Hepatocyte (in vitro differentiated cells): ENCODE measurements around the gene B3GAT1.

Experiments used
- CTCF ChIP-seq: fragments of 200-600 bp; sonication (generic); IDR thresholded peaks from 2 replicates; pipeline ENCODE4 v1.5.1; 2016; ENCODE audit warnings: antibody characterized with exemption, mild to moderate bottlenecking; ENCODE audit not compliant: poor library complexity
- EZH2 ChIP-seq: fragments of 200-600 bp; sonication (generic); IDR thresholded peaks from 2 replicates; pipeline ENCODE4 v1.6.1; 2016; ENCODE audit warnings: antibody characterized with exemption, mild to moderate bottlenecking, borderline replicate concordance
- EZH2phosphoT487 ChIP-seq: fragments of 200-600 bp; sonication (generic); IDR thresholded peaks from one replicate; pipeline ENCODE4 v1.6.1; 2018; ENCODE audit warnings: antibody characterized with exemption, mild to moderate bottlenecking, low read depth, moderate library complexity; ENCODE audit not compliant: unreplicated experiment, severe bottlenecking

GRCh38 chr11:134382257-134382656, 29.8 kb downstream of the B3GAT1 start:
- TF ChIP-seq CTCF (no peak), EZH2 (no peak), EZH2phosphoT487 (no peak)
